ENCODE data around the gene PPP1R26. TPM values are rescaled to one million over a fixed set of nuclear protein-coding genes. Genes with fewer than 3 reads are reported as not detected.
A peak's percentile ranks its signal among the peaks of the same experiment; 100 is the strongest.

The PPP1R26 gene
- total and polyA plus RNA-seq, 12 donors = 3.3 to 34.8 (median 15.8) TPM

DNA sequence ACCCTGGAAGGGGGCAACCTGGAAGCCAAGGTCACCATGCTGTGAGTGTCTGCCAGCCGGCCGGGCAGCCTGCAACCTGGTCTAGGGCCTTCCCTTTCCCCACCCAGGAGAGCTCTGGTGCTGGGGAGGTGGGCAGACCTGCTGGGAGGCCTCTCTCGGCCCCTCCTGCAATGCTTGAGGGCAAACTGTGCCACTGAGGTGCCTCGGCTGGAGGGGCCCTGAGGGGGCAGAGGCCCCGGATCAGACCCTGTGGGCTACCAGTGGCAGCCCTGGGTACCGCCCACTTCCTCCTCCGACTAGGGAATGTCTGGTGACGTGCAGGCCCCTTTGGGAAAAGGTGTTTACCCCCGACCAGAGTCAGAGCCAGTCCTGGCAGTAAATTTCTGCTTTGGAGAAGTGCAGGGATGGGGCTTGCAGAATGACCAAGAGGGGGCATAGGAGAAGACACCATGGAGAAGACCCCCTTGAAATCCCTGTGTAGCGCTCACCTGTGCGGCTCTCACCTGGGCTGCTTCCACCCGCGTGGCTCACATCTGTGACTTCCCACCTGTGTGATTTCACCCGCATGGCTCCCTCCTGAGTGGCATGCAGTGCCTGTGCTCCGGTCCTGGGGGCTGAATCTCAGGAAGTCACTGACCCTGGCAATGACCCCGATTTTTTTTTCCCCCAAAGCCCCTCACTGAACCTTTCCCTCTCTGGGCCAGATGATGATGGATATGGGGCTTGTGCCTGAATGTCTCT lies 42.7 kb downstream of the PPP1R26 start:
- Histone ChIP-seq H3K27me3 (no peaks in the 10 kb centered on the region), H3K4me1 (replicated peaks in 1 of 2) (no peaks in the 10 kb centered on the region), H3K4me3 (no peak overlapping the region), H3K36me3 (replicated peaks in 1 of 2) (no peaks in the 10 kb centered on the region), H3K9me3 (replicated peaks in 1 of 3) (no peaks in the 10 kb centered on the region), H3K27ac (no peak overlapping the region)
- TF ChIP-seq, protein P1, sequence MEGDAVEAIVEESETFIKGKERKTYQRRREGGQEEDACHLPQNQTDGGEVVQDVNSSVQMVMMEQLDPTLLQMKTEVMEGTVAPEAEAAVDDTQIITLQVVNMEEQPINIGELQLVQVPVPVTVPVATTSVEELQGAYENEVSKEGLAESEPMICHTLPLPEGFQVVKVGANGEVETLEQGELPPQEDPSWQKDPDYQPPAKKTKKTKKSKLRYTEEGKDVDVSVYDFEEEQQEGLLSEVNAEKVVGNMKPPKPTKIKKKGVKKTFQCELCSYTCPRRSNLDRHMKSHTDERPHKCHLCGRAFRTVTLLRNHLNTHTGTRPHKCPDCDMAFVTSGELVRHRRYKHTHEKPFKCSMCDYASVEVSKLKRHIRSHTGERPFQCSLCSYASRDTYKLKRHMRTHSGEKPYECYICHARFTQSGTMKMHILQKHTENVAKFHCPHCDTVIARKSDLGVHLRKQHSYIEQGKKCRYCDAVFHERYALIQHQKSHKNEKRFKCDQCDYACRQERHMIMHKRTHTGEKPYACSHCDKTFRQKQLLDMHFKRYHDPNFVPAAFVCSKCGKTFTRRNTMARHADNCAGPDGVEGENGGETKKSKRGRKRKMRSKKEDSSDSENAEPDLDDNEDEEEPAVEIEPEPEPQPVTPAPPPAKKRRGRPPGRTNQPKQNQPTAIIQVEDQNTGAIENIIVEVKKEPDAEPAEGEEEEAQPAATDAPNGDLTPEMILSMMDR (IDR thresholded peaks at IDR 0.05) = no peak
- TF ChIP-seq POLR2A (IDR thresholded peaks at IDR 0.05) = no peak
- DNase-seq = peak in 2 of 7 donors; percentile 5 to 23
- intact Hi-C loops (cut with DNase I) = no loop called here
- 75 to 91% (median 79%) methylated on average over 7 to 16 of the region's 16 CpGs for WGBS, 4 donors

DNA sequence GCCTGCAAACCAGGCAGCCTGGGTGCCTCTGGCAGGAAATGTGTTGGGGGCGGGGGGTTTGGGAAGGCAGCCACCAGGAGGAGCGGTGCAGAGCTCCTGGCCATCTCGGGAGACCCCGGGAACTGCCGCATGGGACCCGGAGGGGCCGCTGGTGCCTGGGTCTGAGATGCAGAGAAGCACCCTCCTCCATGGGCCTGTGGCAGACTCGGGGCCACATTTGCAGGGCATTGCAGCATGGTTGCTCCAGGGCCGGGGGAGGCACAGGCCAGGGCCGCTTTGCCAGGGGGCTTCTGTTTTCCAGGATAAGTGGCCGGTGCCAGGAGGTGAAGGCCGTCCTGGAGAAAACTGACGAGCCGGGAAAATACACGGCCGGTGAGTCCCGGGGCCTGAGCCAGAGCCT lies 43.3 kb downstream of the PPP1R26 start:
- Histone ChIP-seq H3K4me3 (no peak overlapping the region), H3K36me3 (replicated peaks in 1 of 2) (no peaks in the 10 kb centered on the region), H3K27me3 (no peaks in the 10 kb centered on the region), H3K4me1 (replicated peaks in 1 of 2) (no peaks in the 10 kb centered on the region), H3K27ac (no peak overlapping the region), H3K9me3 (replicated peaks in 1 of 3) (no peaks in the 10 kb centered on the region)
- TF ChIP-seq POLR2A (IDR thresholded peaks at IDR 0.05) = no peak
- TF ChIP-seq, protein P1 (IDR thresholded peaks at IDR 0.05) = no peak
- peak in 2 of 7 donors; percentile 4 to 31 for DNase-seq
- intact Hi-C loops (cut with DNase I) = no loop called here
- 67 to 80% (median 74%) methylated on average over 10 to 17 of the region's 17 CpGs for WGBS, 4 donors

DNA sequence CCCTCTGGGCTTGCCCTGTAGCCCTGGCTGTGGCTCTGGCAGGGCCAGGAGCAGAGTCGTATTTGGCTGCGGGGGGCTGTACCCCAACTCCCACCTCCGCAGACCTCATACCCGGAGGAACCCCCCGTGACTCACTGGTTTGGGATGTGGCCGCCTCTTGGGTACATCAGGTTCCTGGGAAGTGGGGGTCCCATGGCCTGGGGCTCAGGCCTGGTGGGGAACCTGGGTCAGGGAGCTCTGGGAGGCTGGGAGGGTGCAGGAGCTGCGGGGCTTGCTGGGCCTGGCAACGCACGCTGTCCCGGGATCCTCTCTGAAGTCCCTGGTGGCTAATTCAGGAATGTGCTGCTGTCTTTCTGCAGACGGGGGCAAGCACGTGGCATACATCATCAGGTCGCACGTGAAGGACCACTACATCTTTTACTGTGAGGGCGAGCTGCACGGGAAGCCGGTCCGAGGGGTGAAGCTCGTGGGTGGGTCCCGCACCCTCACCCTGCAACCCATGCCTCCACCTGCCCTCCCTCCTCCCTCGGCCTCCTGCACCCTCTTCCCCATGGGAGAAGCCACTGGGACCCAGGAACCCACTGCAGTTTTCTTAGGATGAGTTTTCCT lies 44.0 kb downstream of the PPP1R26 start:
- WGBS, 4 donors = 78 to 85% (median 81%) methylated on average over 7 to 21 of the region's 21 CpGs
- no peak for TF ChIP-seq POLR2A (IDR thresholded peaks at IDR 0.05)
- TF ChIP-seq, protein P1 (IDR thresholded peaks at IDR 0.05) = no peak
- intact Hi-C loops (cut with DNase I) = no loop called here

DNA sequence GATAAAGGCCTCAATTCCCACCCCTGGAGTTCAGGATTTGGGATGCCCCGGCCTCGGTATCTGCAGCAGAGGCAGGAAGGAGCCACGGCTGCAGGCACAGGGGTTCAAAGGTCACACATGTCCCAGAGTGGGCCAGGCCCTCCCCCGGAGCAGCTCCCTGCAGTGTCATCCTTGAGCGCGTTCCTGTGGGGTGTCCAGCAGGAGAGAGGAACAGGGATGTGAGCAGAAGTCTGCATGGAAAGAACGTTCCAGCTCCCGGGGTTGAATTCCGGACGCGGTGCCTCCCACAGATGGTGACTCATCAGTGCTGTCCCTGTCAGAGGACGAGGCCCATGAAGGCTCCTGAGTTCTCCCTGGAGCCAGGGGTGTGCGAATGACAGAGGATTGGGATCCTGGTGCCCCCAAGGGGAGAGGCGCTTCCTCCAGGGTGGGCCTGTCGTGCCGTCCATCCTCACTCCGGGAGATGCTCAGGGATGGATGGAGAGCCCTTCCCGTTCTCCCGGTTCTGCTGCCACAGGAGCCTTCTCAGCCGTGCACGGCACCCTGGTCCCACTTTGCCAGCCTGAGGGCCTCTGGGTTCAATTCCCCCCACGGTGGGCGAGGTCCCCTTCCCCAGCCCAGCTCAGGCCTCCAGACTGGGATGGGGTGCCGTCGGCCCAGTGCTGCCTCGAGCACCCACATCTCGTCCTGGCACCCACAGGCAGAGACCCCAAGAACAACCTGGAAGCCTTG lies 44.7 kb downstream of the PPP1R26 start:
- Histone ChIP-seq H3K4me1 (replicated peaks in 1 of 2) (no peaks in the 10 kb centered on the region), H3K36me3 (replicated peaks in 1 of 2) (no peaks in the 10 kb centered on the region), H3K27ac (no peak overlapping the region), H3K9me3 (replicated peaks in 1 of 3) (no peaks in the 10 kb centered on the region), H3K4me3 (no peak overlapping the region), H3K27me3 (no peaks in the 10 kb centered on the region)
- intact Hi-C loops (cut with DNase I) = no loop called here
- WGBS, 4 donors = 55 to 77% (median 59%) methylated on average over 14 to 27 of the region's 27 CpGs
- no peak for TF ChIP-seq POLR2A (IDR thresholded peaks at IDR 0.05)
- TF ChIP-seq, protein P1 (IDR thresholded peaks at IDR 0.05) = no peak
- DNase-seq = peak in 5 of 7 donors; percentile 18 to 53 (median 52)

More for the DNA sequence above, 44.0 kb downstream of the PPP1R26 start:
- no peak overlapping the region for H3K27ac ChIP-seq
- no peaks in the 10 kb centered on the region for H3K27me3 ChIP-seq
- no peak overlapping the region for H3K4me3 ChIP-seq
- H3K36me3 ChIP-seq (replicated peaks in 1 of 2) = no peaks in the 10 kb centered on the region
- no peaks in the 10 kb centered on the region for H3K4me1 ChIP-seq (replicated peaks in 1 of 2)
- DNase-seq = peak in 2 of 7 donors; percentile 5 to 13
- no peaks in the 10 kb centered on the region for H3K9me3 ChIP-seq (replicated peaks in 1 of 3)
